CD14-positive monocyte (primary cell): ENCODE results near the gene ANKRD53. TPM values are rescaled to one million over a fixed set of nuclear protein-coding genes. Genes with fewer than 3 reads are reported as not detected.

Experiments
- DNase-seq, 3 donors: peaks; one replicate each; pipeline ENCODE4 v3.0.0-alpha.2; 2011 to 2022
- H2AFZ ChIP-seq: 2 replicates; pipeline ENCODE4 v1.6.0; 2012; ENCODE audit warnings: mild to moderate bottlenecking, low read depth, low read length, inconsistent platforms; ENCODE audit not compliant: insufficient read depth, poor library complexity, severe bottlenecking
- H3K27ac ChIP-seq, 2 donors: 1 replicate in 1 of 2; 2 replicates in 1 of 2; pipeline ENCODE4 v1.5.1; 2012 to 2013; ENCODE audit warnings: low read length in 2 of 2, control low read depth in 1 of 2, inconsistent platforms in 1 of 2, low read depth in 1 of 2, mild to moderate bottlenecking in 1 of 2
- H3K27me3 ChIP-seq, 2 donors: one replicate each; pipeline versions ENCODE4 v1.6.0 to v1.6.1; 2011 to 2013; ENCODE audit warnings: low read length in 2 of 2; ENCODE audit not compliant: control insufficient read depth in 2 of 2, insufficient read depth in 2 of 2
- H3K36me3 ChIP-seq, 2 donors: replicated peaks in 1 of 2; 1 replicate in 1 of 2; 2 replicates in 1 of 2; pipeline versions ENCODE4 v1.5.1 to v1.6.1; 2012 to 2013; ENCODE audit warnings: low read length in 2 of 2, control low read depth in 1 of 2, inconsistent platforms in 1 of 2, mild to moderate bottlenecking in 1 of 2; ENCODE audit not compliant: insufficient read depth in 2 of 2, control insufficient read depth in 1 of 2
- H3K4me1 ChIP-seq, 2 donors: 1 replicate in 1 of 2; 2 replicates in 1 of 2; pipeline versions ENCODE4 v1.5.1 to v1.6.1; 2012 to 2013; ENCODE audit warnings: low read length in 2 of 2, control low read depth in 1 of 2, inconsistent platforms in 1 of 2, mild to moderate bottlenecking in 1 of 2, moderate library complexity in 1 of 2; ENCODE audit not compliant: insufficient read depth in 2 of 2, control insufficient read depth in 1 of 2
- H3K4me2 ChIP-seq: replicated peaks from 2 replicates; pipeline ENCODE3; 2012; ENCODE audit warnings: low read length, moderate library complexity, mild to moderate bottlenecking; ENCODE audit not compliant: poor library complexity, severe bottlenecking; ENCODE audit errors: extremely low read depth
- H3K4me3 ChIP-seq, 3 experiments: fragments of 200-600 bp in 1 of 3; sonication (generic) in 1 of 3; replicated peaks in 1 of 3; 1 replicate in 2 of 3; 2 replicates in 1 of 3; pipeline ENCODE4 v1.5.1; 2011 to 2013; ENCODE audit warnings: low read length in 3 of 3, mild to moderate bottlenecking in 3 of 3, control low read depth in 2 of 3, low read depth in 2 of 3, inconsistent platforms in 1 of 3, moderate library complexity in 1 of 3
- H3K79me2 ChIP-seq: 2 replicates; pipeline ENCODE4 v1.6.0; 2012; ENCODE audit warnings: mild to moderate bottlenecking, control low read depth, inconsistent platforms, low read length, moderate library complexity; ENCODE audit not compliant: insufficient read depth
- H3K9ac ChIP-seq: 2 replicates; pipeline ENCODE4 v1.6.0; 2017; ENCODE audit warnings: low read length, mild to moderate bottlenecking; ENCODE audit not compliant: insufficient read depth, poor library complexity, severe bottlenecking
- H3K9me3 ChIP-seq, 2 donors: replicated peaks in 1 of 2; 1 replicate in 1 of 2; 2 replicates in 1 of 2; pipeline versions ENCODE4 v1.5.1 to v1.6.1; 2012 to 2013; ENCODE audit warnings: low read length in 2 of 2, control low read depth in 1 of 2; ENCODE audit not compliant: control insufficient read depth in 1 of 2, insufficient read depth in 1 of 2
- H4K20me1 ChIP-seq: 2 replicates; pipeline ENCODE4 v1.6.0; 2012; ENCODE audit warnings: mild to moderate bottlenecking, low read length, control low read depth, moderate library complexity; ENCODE audit not compliant: insufficient read depth
- H3K27ac Mint-ChIP-seq, 7 donors: one replicate each; pipeline ENCODE4 v1.8.0; 2020; ENCODE audit warnings: mild to moderate bottlenecking in 7 of 7, mixed read lengths in 7 of 7, moderate library complexity in 6 of 7, inconsistent platforms in 2 of 7
- H3K27me3 Mint-ChIP-seq, 3 donors: one replicate each; pipeline ENCODE4 v1.8.0; 2021 to 2022; ENCODE audit warnings: low read depth in 3 of 3, mild to moderate bottlenecking in 3 of 3, mixed read lengths in 3 of 3, moderate library complexity in 3 of 3, inconsistent platforms in 1 of 3
- H3K36me3 Mint-ChIP-seq, 2 donors: one replicate each; pipeline ENCODE4 v1.8.0; 2020; ENCODE audit warnings: mixed read lengths in 2 of 2, inconsistent platforms in 1 of 2, mild to moderate bottlenecking in 1 of 2
- H3K4me1 Mint-ChIP-seq: one replicate; pipeline ENCODE4 v1.8.0; 2020; ENCODE audit warnings: mild to moderate bottlenecking, mixed read lengths
- H3K4me3 Mint-ChIP-seq, 2 donors: one replicate each; pipeline ENCODE4 v1.8.0; 2020; ENCODE audit warnings: mild to moderate bottlenecking in 2 of 2, mixed read lengths in 2 of 2, moderate library complexity in 1 of 2
- H3K9me3 Mint-ChIP-seq, 7 donors: one replicate each; pipeline ENCODE4 v1.8.0; 2020 to 2022; ENCODE audit warnings: mixed read lengths in 7 of 7, mild to moderate bottlenecking in 6 of 7, moderate library complexity in 6 of 7, inconsistent platforms in 2 of 7
- CTCF ChIP-seq: fragments of 200-600 bp; IDR thresholded peaks from one replicate; pipeline ENCODE4 v1.8.0; 2022; ENCODE audit warnings: antibody characterized with exemption, mild to moderate bottlenecking
- WGBS: methylation state at CpG from one replicate; pipeline ENCODE4 v1.1.5; 2013; ENCODE audit warnings: missing lambda C conversion rate; ENCODE audit not compliant: insufficient coverage; 5-methylcytosine and 5-hydroxymethylcytosine counted together
- intact Hi-C, 2 donors: fragments of 100-400 bp; cut with micrococcal nuclease; formaldehyde crosslinking; loops; one replicate each; pipeline versions ENCODE4 v1.15.0 to v1.15.1; 2023
- polyA plus RNA-seq, 3 donors: library from polyadenylated mRNA; depleted of rRNA in 1 of 3; unstranded in 2 of 3; stranded (reverse) in 1 of 3; fragments of 300-500 nt in 2 of 3; fragments of >200 nt in 1 of 3; fragmentation: Illumina TruSeq in 2 of 3; gene quantifications; 1 replicate in 2 of 3; 2 replicates in 1 of 3; pipeline ENCODE4 v1.2.3, GENCODE V29; 2012 to 2021

ANKRD53 gene
- polyA plus RNA-seq, 3 donors: 0.12 TPM; not detected in 2

DNA sequence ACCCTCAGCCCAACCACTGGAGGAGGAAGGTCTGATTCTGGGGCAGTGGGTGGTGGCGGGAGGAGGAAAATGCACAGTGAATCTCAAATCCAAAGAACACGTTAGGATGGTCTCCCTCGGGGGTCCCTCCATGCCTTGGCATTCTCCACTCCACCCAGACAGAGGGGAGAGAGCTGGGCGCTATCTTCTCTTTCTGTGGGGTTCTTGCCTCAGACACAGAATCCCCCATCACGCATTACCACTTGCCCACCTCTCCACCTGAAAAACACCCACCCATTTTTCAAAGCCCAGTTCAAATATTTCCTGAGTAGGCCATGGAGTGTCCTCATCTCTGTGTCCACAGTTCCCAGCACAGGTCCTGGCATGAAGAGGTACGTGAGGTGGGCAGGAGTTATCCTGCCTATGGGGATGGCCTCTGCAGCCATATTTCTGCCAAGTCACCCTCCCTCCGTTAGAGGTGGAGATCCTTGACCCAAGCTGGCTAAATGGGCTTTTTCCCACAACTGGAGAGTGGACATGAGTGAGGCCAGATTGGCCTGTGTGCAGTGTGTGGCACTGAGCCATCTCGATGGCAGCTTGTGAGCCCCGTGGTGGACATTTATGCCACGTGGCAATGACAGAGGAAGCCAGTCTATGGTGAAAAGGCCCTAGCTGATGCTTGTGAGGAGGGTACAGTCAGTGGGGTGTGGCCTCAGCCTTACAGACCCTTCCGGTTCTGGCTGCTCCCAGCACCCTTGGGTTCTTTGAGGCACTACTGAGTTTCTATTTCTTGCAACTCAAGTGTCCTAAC, 25.7 kb downstream of the ANKRD53 start:
- H3K79me2 ChIP-seq: no peaks in the 10 kb centered on the region
- intact Hi-C loops: no loop called here
- Mint-ChIP-seq H3K9me3 (no peaks in the 10 kb centered on the region), H3K27me3 (peaks cover 1 to 4% (median 2%) of the 10 kb centered on the region in 3 donors), H3K27ac (no peak overlapping the region), H3K4me3 (no peak overlapping the region), H3K36me3 (no peaks in the 10 kb centered on the region), H3K4me1 (peaks cover 18% of the 10 kb centered on the region)
- no peak for TF ChIP-seq CTCF
- peaks cover 14 to 18% of the 10 kb centered on the region in 2 donors for H3K4me1 ChIP-seq
- no peak overlapping the region for H3K4me3 ChIP-seq
- no peak overlapping the region for H3K4me2 ChIP-seq
- 100% methylated on average over 3 of the region's 11 CpGs for WGBS
- no peaks in the 10 kb centered on the region for H4K20me1 ChIP-seq
- H3K9ac ChIP-seq: no peak overlapping the region
- H3K27me3 ChIP-seq: no peaks in the 10 kb centered on the region
- no peak for DNase-seq
- no peaks in the 10 kb centered on the region for H3K9me3 ChIP-seq
- H3K36me3 ChIP-seq: no peaks in the 10 kb centered on the region
- H3K27ac ChIP-seq: no peak overlapping the region
- no peak overlapping the region for H2AFZ ChIP-seq

DNA sequence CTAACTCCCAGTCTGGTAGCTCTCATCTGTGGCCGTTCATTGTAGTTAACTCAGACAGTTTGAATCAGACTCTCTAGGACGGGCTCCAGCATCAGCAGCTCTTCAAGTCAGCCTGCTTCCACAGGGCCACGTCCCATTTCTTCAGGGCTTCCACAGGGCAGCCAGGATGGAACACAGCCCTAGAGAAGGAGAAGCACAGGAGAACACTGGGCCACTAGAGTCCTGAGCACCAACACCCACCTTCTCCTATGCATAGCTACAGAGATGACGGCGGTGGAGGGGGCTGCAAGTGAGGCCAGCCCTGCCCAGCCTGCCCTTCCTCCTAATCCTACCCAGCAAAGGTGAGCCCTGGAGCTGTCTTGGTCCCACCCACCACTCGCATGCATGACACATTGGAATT, 26.4 kb downstream of the ANKRD53 start:
- WGBS: 90% methylated on average over 3 of the region's 6 CpGs
- H3K36me3 Mint-ChIP-seq: no peaks in the 10 kb centered on the region
- no peak for TF ChIP-seq CTCF
- intact Hi-C loops: no loop called here
- peaks cover 11% of the 10 kb centered on the region for H3K4me1 Mint-ChIP-seq
- H3K9me3 ChIP-seq: no peaks in the 10 kb centered on the region
- H3K36me3 ChIP-seq: no peaks in the 10 kb centered on the region
- no peak for DNase-seq
- no peaks in the 10 kb centered on the region for H4K20me1 ChIP-seq
- no peaks in the 10 kb centered on the region for H3K79me2 ChIP-seq
- no peak overlapping the region for H3K27ac Mint-ChIP-seq
- no peaks in the 10 kb centered on the region for H3K27me3 ChIP-seq
- H2AFZ ChIP-seq: no peak overlapping the region
- peaks cover 8 to 12% of the 10 kb centered on the region in 2 donors for H3K4me1 ChIP-seq
- H3K27me3 Mint-ChIP-seq: peaks cover 0 to 5% (median 2%) of the 10 kb centered on the region in 3 donors
- H3K27ac ChIP-seq: no peak overlapping the region
- no peak overlapping the region for H3K4me2 ChIP-seq
- no peak overlapping the region for H3K4me3 ChIP-seq
- no peak overlapping the region for H3K4me3 Mint-ChIP-seq
- H3K9ac ChIP-seq: no peak overlapping the region
- H3K9me3 Mint-ChIP-seq: peaks cover 0 to 2% (median 0%) of the 10 kb centered on the region in 7 donors
